Colonic mucosa (tissue), 4 donors: Measurements from ENCODE around the gene LHFPL2. TPM values are rescaled to one million over a fixed set of nuclear protein-coding genes. Genes with fewer than 3 reads are reported as not detected.

ENCODE experiments used
- DNase-seq: peaks from one replicate; pipeline ENCODE4 v3.0.0-alpha.2; 2020
- H3K27ac ChIP-seq: fragments of 200-600 bp; one replicate; pipeline ENCODE4 v1.8.0; 2021
- H3K27me3 ChIP-seq: fragments of 200-600 bp; one replicate; pipeline ENCODE4 v1.8.0; 2021
- H3K36me3 ChIP-seq: fragments of 200-600 bp; one replicate; pipeline ENCODE4 v1.8.0; 2021
- H3K4me1 ChIP-seq: fragments of 200-600 bp; one replicate; pipeline ENCODE4 v1.8.0; 2021; ENCODE audit warnings: mild to moderate bottlenecking
- H3K4me3 ChIP-seq: fragments of 200-600 bp; one replicate; pipeline ENCODE4 v1.8.0; 2021
- H3K9ac ChIP-seq, 2 donors: one replicate each; pipeline ENCODE4 v1.7.0; 2013; ENCODE audit warnings: control low read depth in 2 of 2, low read depth in 2 of 2, low read length in 2 of 2
- H3K9me3 ChIP-seq: fragments of 200-600 bp; one replicate; pipeline ENCODE4 v1.8.0; 2021
- CTCF ChIP-seq: fragments of 200-600 bp; IDR thresholded peaks from one replicate; pipeline ENCODE4 v1.8.0; 2022; ENCODE audit warnings: antibody characterized with exemption, mild to moderate bottlenecking
- intact Hi-C: fragments of 100-400 bp; cut with DNase I; formaldehyde crosslinking; loops from one replicate; pipeline ENCODE4 v1.14.1; 2022
- total RNA-seq, 2 donors: library from RNA; stranded (reverse); fragmentation: NEBNext Ultra II Directional in 1 of 2; extraction: Animal tissue kit (Norgen Biotek cat#: 25700) in 1 of 2; gene quantifications; one replicate each; pipeline ENCODE4 v1.2.1, GENCODE V29; 2021
- donor health status: healthy.
- donor health status: DM: no; HTN: no; CAD: no.
- donor health status: DM: no; HTN: no; CAD: no.

LHFPL2 gene
- total RNA-seq, 2 donors from 2014 or later, result 35.5 to 39.2 TPM

GRCh38 chr5:78610636-78611035 is 37.9 kb downstream of the LHFPL2 start:
- Histone ChIP-seq H3K27me3 (no peaks in the 10 kb centered on the region), H3K9me3 (no peaks in the 10 kb centered on the region), H3K4me3 (no peak overlapping the region), H3K36me3 (no peaks in the 10 kb centered on the region), H3K27ac (peak overlapping the region; percentile 46), H3K9ac (no peak overlapping the region), H3K4me1 (no peaks in the 10 kb centered on the region)
- no peak for DNase-seq
- intact Hi-C loops, result no loop called here
- no peak for TF ChIP-seq CTCF

- intact Hi-C loops, result no loop called here
- no peak overlapping the region for H3K9ac ChIP-seq
- no peaks in the 10 kb centered on the region for H3K36me3 ChIP-seq
- no peaks in the 10 kb centered on the region for H3K9me3 ChIP-seq
- no peak overlapping the region for H3K4me3 ChIP-seq
- DNase-seq, result no peak
- H3K4me1 ChIP-seq, result no peaks in the 10 kb centered on the region
- H3K27me3 ChIP-seq, result no peaks in the 10 kb centered on the region
- peak overlapping the region; percentile 46 for H3K27ac ChIP-seq
- no peak for TF ChIP-seq CTCF
These were observed 38.4 kb downstream of the LHFPL2 start for GRCh38 chr5:78610163-78610583.

GRCh38 chr5:78607864-78608263 is 40.7 kb downstream of the LHFPL2 start:
- no peaks in the 10 kb centered on the region for H3K36me3 ChIP-seq
- no peak for DNase-seq
- intact Hi-C loops, result no loop called here
- no peaks in the 10 kb centered on the region for H3K9me3 ChIP-seq
- H3K4me3 ChIP-seq, result no peak overlapping the region
- H3K9ac ChIP-seq, result no peak overlapping the region
- no peak overlapping the region for H3K27ac ChIP-seq
- H3K4me1 ChIP-seq, result peaks cover 7% of the 10 kb centered on the region
- H3K27me3 ChIP-seq, result no peaks in the 10 kb centered on the region
- TF ChIP-seq CTCF, result no peak

- no peak for DNase-seq
- H3K27me3 ChIP-seq, result no peaks in the 10 kb centered on the region
- intact Hi-C loops, result no loop called here
- no peaks in the 10 kb centered on the region for H3K9me3 ChIP-seq
- peaks cover 7% of the 10 kb centered on the region for H3K4me1 ChIP-seq
- TF ChIP-seq CTCF, result no peak
- H3K36me3 ChIP-seq, result no peaks in the 10 kb centered on the region
- no peak overlapping the region for H3K27ac ChIP-seq
- no peak overlapping the region for H3K4me3 ChIP-seq
- no peak overlapping the region for H3K9ac ChIP-seq
These were observed 42.3 kb downstream of the LHFPL2 start for GRCh38 chr5:78606241-78606640.

GRCh38 chr5:78605611-78606010 is 43.0 kb downstream of the LHFPL2 start:
- Histone ChIP-seq H3K36me3 (no peaks in the 10 kb centered on the region), H3K27ac (no peak overlapping the region), H3K4me3 (no peak overlapping the region), H3K4me1 (peaks cover 7% of the 10 kb centered on the region), H3K27me3 (no peaks in the 10 kb centered on the region), H3K9ac (no peak overlapping the region), H3K9me3 (no peaks in the 10 kb centered on the region)
- intact Hi-C loops, result no loop called here
- TF ChIP-seq CTCF, result no peak
- no peak for DNase-seq
